Right ventricle myocardium superior (tissue), 1 donor: ENCODE measurements around the gene VCP. TPM values are rescaled to one million over a fixed set of nuclear protein-coding genes. Genes with fewer than 3 reads are reported as not detected.
"Not testable (repeated sequence)": the region's sequence is repeated elsewhere in the genome, so short reads cannot be mapped to it uniquely, and the experiment has no call there.

Experiments used
- ATAC-seq: fragments of 200-7000 bp; cut with Tn5 transposase; one replicate; pipeline ENCODE4 v1.9.1; 2020; ENCODE audit warnings: mild to moderate bottlenecking; ENCODE audit not compliant: poor library complexity
- DNase-seq: peaks from one replicate; pipeline ENCODE4 v3.0.0-alpha.2; 2020
- intact Hi-C: fragments of 100-400 bp; cut with DNase I; formaldehyde crosslinking; loops from one replicate; pipeline ENCODE4 v1.11.2; 2022
- total RNA-seq: library from RNA; stranded (reverse); fragmentation: NEBNext Ultra II Directional; extraction: Animal tissue kit (Norgen Biotek cat#: 25700); gene quantifications from one replicate; pipeline ENCODE4 v1.2.1, GENCODE V29; 2021
- donor health status: DM: no; HTN: yes; CAD: no; lungs with severe emphysema.

Gene VCP
- total RNA-seq, 1 donor from 2014 or later = 217 TPM

DNA sequence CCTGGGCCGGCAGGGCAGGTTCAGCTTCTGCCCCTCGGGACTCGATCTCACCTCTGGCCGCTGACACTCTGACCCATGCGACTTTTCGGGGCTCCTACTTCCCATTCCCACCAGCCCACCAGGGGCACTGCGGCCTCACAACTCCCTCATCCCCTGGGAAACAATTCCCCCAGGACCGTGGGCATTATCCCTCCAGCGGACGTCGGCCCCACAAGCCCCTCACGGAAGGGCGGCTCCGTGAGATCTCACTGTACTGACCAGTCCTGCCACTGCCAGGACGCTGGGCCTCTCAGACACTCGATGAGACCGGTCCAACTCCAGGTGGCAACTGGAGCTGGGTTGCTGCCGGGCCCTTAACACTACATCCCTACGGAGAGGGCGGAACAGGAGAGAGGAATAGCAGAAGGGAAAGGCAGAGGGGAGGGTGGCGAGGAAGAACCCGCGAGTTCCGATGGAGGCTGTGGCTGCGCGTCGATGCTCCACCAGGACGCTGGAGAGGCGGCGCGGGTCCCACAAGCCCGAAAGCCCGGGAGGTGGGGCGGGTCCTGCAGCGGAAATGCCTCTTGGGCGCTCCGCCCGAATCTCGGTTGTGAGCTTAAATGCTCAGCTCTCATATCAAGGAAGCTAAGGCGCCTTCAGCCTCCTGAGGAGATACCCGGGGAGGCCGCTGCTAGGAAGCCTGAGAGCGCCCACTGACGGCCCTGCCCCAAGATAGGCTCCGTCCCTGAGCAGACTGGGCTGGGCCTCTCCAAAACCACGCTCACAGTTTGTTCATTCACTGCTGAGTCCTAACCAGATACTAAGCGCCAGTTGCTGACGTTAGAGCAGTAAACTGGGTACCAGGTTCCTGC, 36.3 kb downstream of the VCP start:
- DNase-seq (peak; percentile 82), ATAC-seq (peak; percentile 66)
- intact Hi-C loops = no loop called here

DNA sequence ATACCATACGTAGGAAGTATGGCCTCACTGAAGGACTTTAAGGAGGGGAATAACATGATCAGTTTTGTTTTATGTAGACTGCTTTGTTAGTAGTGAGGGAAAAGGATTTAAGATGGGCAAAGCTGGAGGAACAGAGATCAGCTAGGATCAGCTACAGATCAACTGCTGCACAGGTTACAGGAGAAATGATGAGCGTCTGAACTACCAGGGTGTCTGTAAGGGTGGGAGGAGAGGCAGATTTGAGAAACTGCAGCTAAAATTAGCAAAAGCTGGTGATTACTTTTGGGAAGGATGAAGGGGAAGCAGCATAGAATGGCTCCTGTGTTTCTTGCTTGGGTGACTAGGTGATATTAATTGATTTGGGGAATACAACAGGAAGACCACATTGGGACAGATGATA, 39.3 kb downstream of the VCP start:
- ATAC-seq = no peak
- DNase-seq = no peak
- intact Hi-C loops = no loop called here

DNA sequence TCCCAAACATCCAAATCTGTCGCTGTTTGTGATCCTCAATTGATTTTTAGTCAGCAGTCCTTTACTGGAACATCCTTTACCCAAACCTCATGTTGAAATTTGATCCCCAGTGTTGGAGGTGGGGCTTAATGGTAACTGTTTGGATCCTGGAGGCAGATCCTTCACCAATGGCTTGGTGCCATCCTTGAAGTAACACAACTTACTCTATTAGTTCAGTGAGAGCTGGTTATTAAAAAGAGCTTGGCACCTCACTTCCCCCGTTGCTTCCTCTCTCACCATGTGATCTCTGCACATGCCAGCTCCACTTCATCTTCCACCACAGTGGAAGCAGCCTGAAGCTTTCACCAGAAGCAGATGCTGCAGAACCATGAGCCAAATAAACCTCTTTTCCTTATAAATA, 42.6 kb downstream of the VCP start:
- ATAC-seq (peak; percentile 36), DNase-seq (no peak)
- intact Hi-C loops = no loop called here

DNA sequence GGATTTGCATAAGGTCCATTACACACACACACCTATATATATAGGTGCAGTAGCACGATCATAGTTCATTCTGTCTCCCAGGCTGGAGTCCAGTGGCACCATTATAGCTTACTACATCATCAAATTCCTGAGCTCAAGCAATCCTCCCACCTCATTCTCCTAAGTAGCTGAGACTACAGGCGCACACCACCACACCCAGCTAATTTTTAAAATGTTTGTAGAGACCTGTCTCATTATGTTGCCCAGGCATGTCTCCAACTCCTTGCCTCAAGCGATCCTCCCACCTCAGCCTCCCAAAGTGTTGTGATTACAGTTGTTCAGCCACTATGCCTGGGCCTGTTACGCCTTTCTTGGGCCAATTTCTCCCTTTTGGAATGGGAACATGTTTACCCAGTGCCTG, 43.2 kb downstream of the VCP start:
- no peak for DNase-seq
- ATAC-seq = no peak
- intact Hi-C loops = no loop called here

DNA sequence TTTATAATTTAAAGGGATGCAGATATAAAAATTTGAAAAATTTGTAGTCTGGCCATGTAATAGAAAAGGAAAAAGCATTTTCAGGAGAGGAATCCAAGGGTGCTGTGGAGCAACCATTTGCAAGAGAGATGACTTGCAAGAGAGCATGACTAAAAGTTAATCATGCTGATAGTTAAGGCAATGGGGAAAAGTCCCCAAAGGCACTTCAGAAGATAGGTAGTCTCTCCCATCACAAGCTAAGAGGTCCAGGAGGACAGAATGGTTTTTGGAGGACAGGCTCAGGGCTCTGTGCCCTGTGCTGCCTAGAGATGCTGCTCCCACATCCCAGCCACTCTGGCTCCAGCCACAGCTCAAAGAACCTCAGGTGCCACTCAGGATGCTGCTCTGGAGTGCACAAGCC, 44.1 kb downstream of the VCP start:
- ATAC-seq (no peak), DNase-seq (no peak)
- intact Hi-C loops = no loop called here

DNA sequence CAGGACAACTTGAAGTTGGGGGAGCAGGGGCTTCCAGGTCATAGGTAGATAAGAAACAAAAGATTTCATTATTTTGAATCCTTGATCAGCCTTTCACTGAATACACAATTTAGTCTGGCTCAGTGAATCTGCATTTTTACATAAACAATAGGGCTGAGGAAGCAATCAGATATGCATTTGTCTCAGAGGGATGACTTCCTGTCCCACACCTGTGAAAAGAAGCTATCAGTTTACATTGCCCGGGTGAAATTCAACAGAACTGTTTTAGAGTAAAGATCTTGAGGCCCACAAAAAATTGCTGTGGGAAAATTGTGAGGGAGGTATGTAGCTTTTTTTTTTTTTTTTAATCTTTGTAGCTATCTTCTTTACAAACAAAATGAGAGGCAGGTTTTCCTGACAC, 44.6 kb downstream of the VCP start:
- DNase-seq (no peak), ATAC-seq (no peak)
- intact Hi-C loops = no loop called here

DNA sequence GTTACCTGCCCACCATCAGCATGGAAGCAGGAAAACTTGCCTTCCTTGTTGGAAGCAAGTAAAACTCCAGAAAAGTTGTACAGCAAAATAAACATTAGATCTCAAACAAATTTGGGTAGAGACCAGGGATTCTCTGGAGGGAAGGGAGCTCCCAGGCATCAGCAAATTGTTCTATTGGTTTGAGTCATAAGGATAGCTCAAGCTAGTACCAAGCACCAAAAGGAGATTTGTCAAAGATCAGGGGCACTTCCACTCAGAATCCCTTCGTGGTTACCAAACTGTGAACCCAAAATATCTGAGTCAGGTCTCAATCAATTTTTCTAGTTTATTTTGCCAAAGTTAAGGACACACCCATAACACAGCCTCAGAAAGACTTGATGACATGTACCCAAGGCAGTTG, 45.1 kb downstream of the VCP start:
- no peak for DNase-seq
- ATAC-seq = no peak
- intact Hi-C loops = no loop called here

DNA sequence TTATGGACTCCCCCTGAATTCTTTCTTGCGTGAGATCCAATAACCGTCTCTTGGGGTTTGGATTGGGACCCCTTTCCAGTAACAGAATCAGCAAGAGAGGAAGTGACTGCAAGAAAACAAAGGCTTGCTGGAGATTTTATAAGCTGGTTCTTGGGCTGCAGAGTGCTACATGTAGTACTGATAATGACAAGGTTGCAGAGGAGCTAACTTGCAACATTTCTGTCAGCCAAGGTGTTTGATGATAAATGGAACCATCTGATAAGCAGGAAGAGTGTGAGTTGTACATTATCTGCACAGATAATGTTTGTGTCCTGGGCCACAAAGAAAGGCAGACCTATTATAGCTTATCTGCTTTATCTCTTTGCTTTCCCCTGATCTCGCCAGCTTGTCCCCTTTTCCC, 45.8 kb downstream of the VCP start:
- ATAC-seq = peak; percentile 48
- intact Hi-C loops = no loop called here
- DNase-seq = no peak

DNA sequence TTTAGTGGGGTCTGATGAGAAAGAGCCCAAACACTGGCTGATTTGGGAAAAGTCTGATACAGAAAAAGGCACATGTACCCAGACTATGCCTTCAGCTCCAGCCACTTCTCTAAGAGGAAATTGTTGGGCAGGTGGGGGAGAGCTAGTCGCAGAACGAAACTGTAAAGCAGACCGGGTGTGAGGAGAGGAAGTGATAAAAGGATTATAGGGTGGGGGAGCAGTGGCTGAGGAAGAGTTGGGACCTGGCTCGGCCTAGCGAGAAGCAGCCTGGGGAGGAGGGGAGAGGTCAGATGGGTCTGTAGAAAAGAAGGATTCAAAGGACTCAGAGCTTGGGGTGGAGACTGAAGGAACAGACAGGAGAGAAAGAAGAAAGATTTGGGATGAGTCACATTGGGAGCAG, 49.0 kb downstream of the VCP start:
- ATAC-seq, intact Hi-C loops, DNase-seq: not testable (repeated sequence)

DNA sequence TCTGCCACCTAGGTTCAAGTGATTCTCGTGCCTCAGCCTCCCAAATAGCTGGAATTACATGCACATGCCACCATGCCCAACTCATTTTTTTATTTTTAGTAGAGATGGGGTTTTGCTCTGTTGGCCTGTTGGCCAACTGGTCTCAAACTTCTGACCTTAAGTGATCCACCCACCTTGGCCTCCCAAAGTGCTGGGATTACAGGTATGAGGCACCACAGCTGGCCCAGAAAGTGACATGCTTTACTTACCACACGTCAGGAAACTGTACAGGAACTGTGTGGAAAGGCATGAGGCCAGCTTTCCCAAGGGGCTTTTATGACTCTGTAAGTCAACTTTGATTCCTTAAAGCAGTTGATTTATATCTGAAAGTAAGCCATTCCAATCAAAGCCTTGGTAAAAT, 57.9 kb downstream of the VCP start:
- DNase-seq (no peak), ATAC-seq (no peak)
- intact Hi-C loops = no loop called here

DNA sequence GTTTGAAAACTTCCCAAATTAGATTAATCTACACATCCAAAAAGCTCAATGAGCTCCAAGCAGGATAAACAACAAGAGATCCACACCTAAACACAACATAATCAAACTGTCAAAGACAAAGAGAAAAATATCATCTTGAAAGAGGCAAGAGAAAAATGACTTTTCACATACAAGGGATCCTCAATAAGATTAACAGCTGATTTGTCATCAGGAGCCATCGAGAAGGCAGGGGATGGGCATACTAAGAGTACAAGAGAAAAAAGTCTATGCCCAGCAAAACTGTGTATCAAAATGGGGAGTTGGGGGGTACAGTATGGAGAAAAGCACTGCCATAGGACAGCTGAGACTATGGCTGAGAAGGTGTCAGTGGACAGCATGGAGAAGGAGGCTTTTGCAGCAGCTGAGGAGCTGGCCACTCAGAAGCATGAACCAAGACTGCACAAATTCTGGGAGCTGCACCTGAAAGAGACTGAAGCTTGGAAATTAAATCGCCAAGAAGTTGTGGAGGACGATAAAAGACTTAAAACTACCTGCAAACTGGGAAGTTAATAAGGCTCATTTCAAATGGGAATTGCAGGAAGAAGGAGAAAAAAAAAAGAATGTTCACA, 62.0 kb downstream of the VCP start:
- no peak for DNase-seq
- intact Hi-C loops = no loop called here
- ATAC-seq = no peak

Other genes with a start within 250 kb of the VCP start
- gene PHF24, start 114.3 kb downstream of the VCP start, total RNA-seq = 0.19 TPM
- 48.7 TPM for gene DNAJB5, start 82.9 kb downstream of the VCP start, total RNA-seq
- gene FANCG, start 7.3 kb upstream of the VCP start, total RNA-seq = 4.8 TPM
- gene PIGO, start 24.0 kb upstream of the VCP start, total RNA-seq = 8.2 TPM
- 152 TPM for gene STOML2, start 30.5 kb upstream of the VCP start, total RNA-seq
- 12.9 TPM for gene ATOSB, start 43.2 kb upstream of the VCP start, total RNA-seq
- 20.9 TPM for gene UNC13B, start 89.4 kb upstream of the VCP start, total RNA-seq